Motor neuron (in vitro differentiated cells): ENCODE results near the gene VIPR2. TPM values are rescaled to one million over a fixed set of nuclear protein-coding genes. Genes with fewer than 3 reads are reported as not detected.

Experiments used
- ATAC-seq, 8 experiments: fragments of 200-7000 bp; cut with Tn5 transposase; replicated peaks in 6 of 8; 2 replicates each; pipeline ENCODE4 v1.8.0; 2021; ENCODE audit warnings: mild to moderate bottlenecking in 8 of 8, moderate library complexity in 8 of 8
- H3K27ac ChIP-seq, 2 donors: fragments of 250-450 bp; sonication (Bioruptor Pico); 2 replicates each; pipeline ENCODE4 v1.9.0; 2021; ENCODE audit warnings: antibody characterized with exemption in 2 of 2, mild to moderate bottlenecking in 2 of 2, moderate library complexity in 1 of 2
- H3K4me1 ChIP-seq, 2 donors: fragments of 250-450 bp; sonication (Bioruptor Pico); replicated peaks in 1 of 2; 2 replicates each; pipeline ENCODE4 v1.6.1; 2021; ENCODE audit warnings: antibody characterized with exemption in 2 of 2, mild to moderate bottlenecking in 2 of 2, moderate library complexity in 1 of 2
- H3K4me3 ChIP-seq, 5 donors: fragments of 250-450 bp; sonication (Bioruptor Pico); 2 replicates each; pipeline ENCODE4 v1.9.0; 2021; ENCODE audit warnings: antibody characterized with exemption in 5 of 5, mild to moderate bottlenecking in 5 of 5, moderate library complexity in 4 of 5
- WGBS, 10 experiments: fragments of 450-650 bp; shearing (Covaris generic); methylation state at CpG; one replicate each; pipeline ENCODE4 v1.0.0; 2022; 5-methylcytosine and 5-hydroxymethylcytosine counted together
- in situ Hi-C, 9 experiments: fragments of 400-800 bp; cut with MboI; loops; one replicate each; pipeline ENCODE4 v1.15.0; 2021; ENCODE audit warnings: low sequenced_read_pairs in 9 of 9, low pct_unique_long_range_greater_than_20kb in 2 of 9; ENCODE audit not compliant: unreplicated experiment in 9 of 9
- total RNA-seq, 8 experiments: library from RNA; unstranded; fragments of 300-600 nt; gene quantifications; 2 replicates each; pipeline versions ENCODE4 v1.2.3 to v1.2.4, GENCODE V29; 2022

The VIPR2 gene
- total RNA-seq, 8 experiments from 2014 or later: 0.05 to 2.0 (median 0.73) TPM; not detected in 1

DNA sequence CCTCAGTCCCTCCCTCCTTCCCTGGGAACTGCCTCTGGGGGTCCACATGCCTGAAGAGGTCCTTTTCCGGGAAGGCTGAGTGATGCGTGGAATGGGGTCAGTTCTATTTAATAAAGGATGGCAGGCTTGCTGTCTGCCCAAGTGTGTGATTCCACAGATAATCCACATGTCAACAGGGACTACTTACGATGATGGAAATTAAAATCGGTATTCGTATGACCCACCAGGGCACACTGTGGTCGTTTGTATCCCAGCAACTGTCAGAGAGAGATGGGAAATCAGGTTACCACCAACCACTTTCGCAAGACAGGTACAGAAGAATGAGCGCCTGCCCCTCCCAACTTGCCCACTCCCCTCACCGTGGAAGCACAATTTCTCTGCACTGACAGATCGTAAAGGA lies 110.3 kb downstream of the VIPR2 start:
- Histone ChIP-seq H3K4me1 (peaks cover 19 to 42% of the 10 kb centered on the region in 2 donors), H3K27ac (peak overlapping the region in 1 of 2 donors; percentile 56), H3K4me3 (no peak overlapping the region)
- ATAC-seq: peak in 5 of 8 experiments; percentile 29 to 82 (median 44)
- WGBS, 10 experiments: 20 to 100% (median 40%) methylated on average over 1 to 3 of the region's 10 CpGs; no CpG with 5 or more reads in 4 of the 10 experiments
- in situ Hi-C loops: no loop called here

- in situ Hi-C loops: no loop called here
- no peak overlapping the region for H3K27ac ChIP-seq
- no peak overlapping the region for H3K4me3 ChIP-seq
- H3K4me1 ChIP-seq: peaks cover 19 to 42% of the 10 kb centered on the region in 2 donors
- 36 to 90% (median 84%) methylated on average over 2 to 12 of the region's 16 CpGs; no CpG with 5 or more reads in 4 of the 10 experiments for WGBS, 10 experiments
- ATAC-seq: no peak
Observed at GRCh38 chr7:159033956-159034355, 110.7 kb downstream of the VIPR2 start.

DNA sequence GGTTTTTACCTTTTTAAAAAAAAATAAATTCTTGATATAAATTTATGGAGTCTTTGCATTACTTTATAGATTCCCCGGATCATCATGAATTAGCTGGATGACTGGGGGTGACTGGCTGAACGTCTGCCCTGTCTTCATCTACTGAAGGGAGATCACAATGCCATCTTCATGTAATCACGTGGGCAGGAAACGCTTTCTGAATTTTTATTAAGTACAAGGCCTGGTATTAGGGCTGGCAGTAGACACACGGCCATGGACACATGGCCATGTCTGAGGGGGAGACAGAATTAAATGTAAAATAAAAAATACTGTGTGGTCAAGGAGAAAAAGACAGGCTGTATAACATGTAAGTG lies 111.2 kb downstream of the VIPR2 start:
- no peak for ATAC-seq
- no peak overlapping the region for H3K27ac ChIP-seq
- WGBS, 10 experiments: 0 to 100% (median 76%) methylated on average over 1 to 5 of the region's 5 CpGs; no CpG with 5 or more reads in 1 of the 10 experiments
- H3K4me3 ChIP-seq: no peak overlapping the region
- H3K4me1 ChIP-seq: peaks cover 21 to 42% of the 10 kb centered on the region in 2 donors
- in situ Hi-C loops: no loop called here

- 37 to 100% (median 91%) methylated on average over 2 to 7 of the region's 13 CpGs; no CpG with 5 or more reads in 4 of the 10 experiments for WGBS, 10 experiments
- peaks cover 27 to 48% of the 10 kb centered on the region in 2 donors for H3K4me1 ChIP-seq
- H3K27ac ChIP-seq: no peak overlapping the region
Observed at GRCh38 chr7:159032753-159033472, 111.8 kb downstream of the VIPR2 start.

GRCh38 chr7:159032322-159032721 lies 112.3 kb downstream of the VIPR2 start:
- H3K4me3 ChIP-seq: no peak overlapping the region
- no peak overlapping the region for H3K27ac ChIP-seq
- no peak for ATAC-seq
- peaks cover 33 to 54% of the 10 kb centered on the region in 2 donors for H3K4me1 ChIP-seq
- in situ Hi-C loops: no loop called here
- WGBS, 10 experiments: 70 to 96% (median 78%) methylated on average over 2 to 10 of the region's 14 CpGs; no CpG with 5 or more reads in 5 of the 10 experiments

More at GRCh38 chr7:159032753-159033472, 111.8 kb downstream of the VIPR2 start:
- ATAC-seq: no peak
- H3K4me3 ChIP-seq: no peak overlapping the region
- in situ Hi-C loops: no loop called here

DNA sequence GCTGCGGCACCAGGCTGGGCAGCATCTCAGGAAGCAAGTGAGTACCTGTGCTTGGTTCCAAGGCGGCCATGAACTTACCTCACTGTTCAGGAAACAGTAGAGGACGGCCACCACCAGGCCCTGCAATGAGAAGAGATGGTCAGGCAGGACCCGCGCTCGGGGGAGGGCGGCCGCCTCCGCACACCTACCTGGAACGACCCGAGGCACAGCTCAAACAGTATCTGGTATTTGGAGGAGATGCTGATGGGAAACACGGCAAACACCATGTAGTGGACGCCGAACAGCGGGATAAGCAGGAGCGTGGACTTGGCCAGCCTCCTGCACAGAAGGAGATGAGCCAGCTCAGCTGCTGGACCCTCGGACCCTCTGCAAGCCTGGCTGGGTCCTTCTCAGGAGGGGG lies 112.9 kb downstream of the VIPR2 start:
- no peak overlapping the region for H3K4me3 ChIP-seq
- 60 to 100% (median 91%) methylated on average over 1 to 8 of the region's 17 CpGs; no CpG with 5 or more reads in 7 of the 10 experiments for WGBS, 10 experiments

GRCh38 chr7:159031135-159031701 lies 113.4 kb downstream of the VIPR2 start:
- in situ Hi-C loops: no loop called here
- peak in 3 of 8 experiments; percentile 9 to 54 (median 50) for ATAC-seq
- Histone ChIP-seq H3K4me3 (no peak overlapping the region), H3K27ac (peak overlapping the region in 1 of 2 donors; percentile 46), H3K4me1 (peaks cover 44 to 65% of the 10 kb centered on the region in 2 donors)
- no CpG with 5 or more reads among the region's 31 CpGs for WGBS, 10 experiments

More for the DNA sequence above, 112.9 kb downstream of the VIPR2 start:
- no peak for ATAC-seq
- Histone ChIP-seq H3K27ac (no peak overlapping the region), H3K4me1 (peaks cover 38 to 59% of the 10 kb centered on the region in 2 donors)
- in situ Hi-C loops: no loop called here

DNA sequence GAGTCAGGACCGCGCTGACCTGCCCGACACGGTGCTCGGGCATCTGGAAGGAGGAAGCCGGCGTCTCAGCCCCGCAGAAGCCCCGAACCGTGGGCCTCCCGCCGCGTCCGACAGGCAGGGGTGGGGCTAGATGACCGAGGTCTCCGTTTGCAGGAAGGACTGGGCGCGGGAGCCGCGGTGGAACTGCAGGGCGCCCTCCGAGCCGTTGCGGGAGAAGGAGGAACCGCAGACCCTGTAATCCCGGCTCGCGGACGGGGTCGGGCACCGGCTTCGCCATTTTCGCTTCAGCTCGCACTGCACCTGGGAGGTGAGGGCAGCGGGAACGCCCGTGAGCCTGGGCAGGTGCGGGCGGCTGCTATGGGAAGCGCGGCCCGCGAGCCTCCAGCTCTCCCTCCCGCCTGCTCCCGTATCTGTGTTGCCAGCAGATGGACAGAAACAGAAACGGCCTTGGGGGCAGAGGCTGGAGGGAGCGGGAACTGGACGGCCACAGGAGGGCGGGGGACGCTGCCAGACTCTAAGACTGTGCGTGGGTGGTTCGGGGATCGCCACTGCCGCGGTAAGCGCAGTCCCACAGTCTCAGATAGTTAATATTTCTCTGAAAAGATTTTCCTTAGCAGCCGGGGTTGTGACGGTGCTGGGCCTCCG lies 114.1 kb downstream of the VIPR2 start:
- in situ Hi-C loops: no loop called here
- peak overlapping the region in 3 of 5 donors; percentile 16 to 28 (median 20) for H3K4me3 ChIP-seq
- peaks cover 48 to 68% of the 10 kb centered on the region in 2 donors for H3K4me1 ChIP-seq
- 3 to 30% (median 11%) methylated on average over 7 to 33 of the region's 59 CpGs; no CpG with 5 or more reads in 6 of the 10 experiments for WGBS, 10 experiments
- peak overlapping the region in 1 of 2 donors; percentile 46 for H3K27ac ChIP-seq
- peak in 7 of 8 experiments; percentile 8 to 77 (median 51) for ATAC-seq

DNA sequence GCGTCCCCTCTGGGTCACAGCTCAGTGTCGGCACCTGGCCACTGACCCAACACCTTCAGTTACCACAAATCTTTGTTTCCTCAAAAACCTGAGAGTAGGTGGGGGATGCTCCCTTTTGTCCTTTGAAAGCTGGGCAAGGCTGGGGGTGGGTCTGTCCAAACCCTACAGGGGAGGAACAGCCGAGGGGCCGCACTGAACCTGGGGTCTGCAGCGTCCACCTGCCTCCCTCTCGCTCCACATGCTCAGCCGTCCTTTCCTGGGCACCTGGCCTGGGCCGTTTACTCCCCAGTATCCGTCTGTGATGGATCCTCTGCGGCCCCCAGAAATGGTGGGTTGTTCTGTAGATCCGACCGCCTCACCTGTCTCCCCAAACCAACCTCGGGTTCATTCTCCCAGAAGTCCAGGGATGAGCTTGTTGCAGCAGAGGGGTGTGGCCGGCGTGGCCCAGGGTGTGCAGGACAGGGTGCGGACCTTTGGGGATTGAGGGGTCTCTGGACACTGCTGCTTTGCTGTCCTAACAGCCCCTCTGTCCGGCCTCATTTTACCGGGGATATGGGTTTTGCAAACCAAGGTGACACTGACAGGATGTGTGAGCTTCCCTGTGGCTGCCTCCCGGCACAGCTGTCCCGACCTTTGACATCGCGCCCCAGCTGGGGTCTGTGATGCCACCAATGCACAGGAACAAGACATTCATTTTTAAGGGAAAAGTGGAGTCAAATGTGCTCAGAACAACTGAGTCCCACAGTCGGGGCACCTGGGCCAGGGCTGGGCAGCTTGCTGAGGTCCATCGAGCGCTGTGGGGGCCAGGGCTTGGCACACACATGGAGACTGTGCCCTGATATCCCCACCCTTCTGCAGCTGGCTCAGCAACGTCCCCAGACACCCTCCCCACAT lies 115.9 kb downstream of the VIPR2 start:
- ATAC-seq: no peak
- Histone ChIP-seq H3K4me3 (no peak overlapping the region), H3K27ac (peak overlapping the region in 1 of 2 donors; percentile 37), H3K4me1 (peaks cover 50 to 59% of the 10 kb centered on the region in 2 donors)
- 43 to 100% (median 96%) methylated on average over 2 to 7 of the region's 26 CpGs; no CpG with 5 or more reads in 4 of the 10 experiments for WGBS, 10 experiments
- in situ Hi-C loops: no loop called here

GRCh38 chr7:159027789-159028507 lies 116.7 kb downstream of the VIPR2 start:
- Histone ChIP-seq H3K27ac (peak overlapping the region in 1 of 2 donors; percentile 37), H3K4me1 (peaks cover 50 to 51% of the 10 kb centered on the region in 2 donors), H3K4me3 (no peak overlapping the region)
- in situ Hi-C loops: no loop called here
- WGBS, 10 experiments: 44 to 89% (median 73%) methylated on average over 3 to 8 of the region's 22 CpGs; no CpG with 5 or more reads in 6 of the 10 experiments
- peak; percentile 61 to 95 (median 80) for ATAC-seq

GRCh38 chr7:159027056-159027788 lies 117.4 kb downstream of the VIPR2 start:
- WGBS, 10 experiments: 13 to 88% (median 59%) methylated on average over 3 to 15 of the region's 22 CpGs; no CpG with 5 or more reads in 2 of the 10 experiments
- Histone ChIP-seq H3K27ac (no peak overlapping the region), H3K4me1 (peaks cover 50 to 51% of the 10 kb centered on the region in 2 donors), H3K4me3 (no peak overlapping the region)
- in situ Hi-C loops: no loop called here
- peak in 7 of 8 experiments; percentile 8 to 75 (median 28) for ATAC-seq
